BE2C (cell line): ENCODE results near the gene RNF144A.
A peak's percentile ranks its signal among the peaks of the same experiment; 100 is the strongest.

Source experiments
- DNase-seq: peaks from one replicate; pipeline ENCODE4 v3.0.0-alpha.2; 2020
- H3K27me3 ChIP-seq: fragments of 250-450 bp; sonication (Bioruptor Pico); 2 replicates; pipeline ENCODE4 v1.5.1; 2020; ENCODE audit warnings: mild to moderate bottlenecking
- H3K36me3 ChIP-seq: fragments of 250-450 bp; sonication (Bioruptor Pico); 2 replicates; pipeline ENCODE4 v1.5.1; 2020; ENCODE audit warnings: mild to moderate bottlenecking
- H3K4me1 ChIP-seq: fragments of 250-450 bp; sonication (Bioruptor Pico); 2 replicates; pipeline ENCODE4 v1.5.1; 2020
- H3K4me3 ChIP-seq: 2 replicates; pipeline ENCODE4 v1.5.1; 2011; ENCODE audit warnings: low read depth, low read length
- H3K9me3 ChIP-seq: fragments of 250-450 bp; sonication (Bioruptor Pico); 2 replicates; pipeline ENCODE4 v1.5.1; 2020
- CTCF ChIP-seq: IDR thresholded peaks from 2 replicates; pipeline ENCODE4 v1.5.1; 2012; ENCODE audit warnings: mild to moderate bottlenecking, low read depth, low read length

Gene RNF144A

GRCh38 chr2:6913415-6914157 lies 3.6 kb upstream of the RNF144A start:
- DNase-seq, result no peak
- H3K27me3 ChIP-seq, result no peaks in the 10 kb centered on the region
- no peak overlapping the region for H3K4me3 ChIP-seq
- no peaks in the 10 kb centered on the region for H3K36me3 ChIP-seq
- no peaks in the 10 kb centered on the region for H3K9me3 ChIP-seq
- no peak for TF ChIP-seq CTCF
- no peaks in the 10 kb centered on the region for H3K4me1 ChIP-seq

DNA sequence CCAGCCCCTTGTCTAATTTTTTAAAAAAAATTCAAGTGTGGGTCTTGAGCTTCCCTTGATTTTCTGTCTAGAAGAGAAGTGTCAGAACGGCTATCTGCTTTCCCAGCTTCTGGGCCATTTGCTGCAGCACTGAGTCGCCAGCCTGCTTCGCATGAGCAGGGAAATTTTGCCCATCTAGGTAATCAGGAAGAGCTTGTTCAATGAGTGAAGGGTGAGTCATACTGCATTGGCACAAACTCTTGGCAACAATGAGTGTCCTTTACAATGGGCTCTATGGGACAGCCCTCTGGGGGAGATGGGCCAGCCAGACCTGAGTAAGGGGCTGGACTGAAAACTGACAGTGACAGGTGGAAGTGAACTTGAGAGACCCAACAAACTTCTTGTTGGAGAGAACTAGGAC lies 2.4 kb upstream of the RNF144A start:
- no peak for DNase-seq
- Histone ChIP-seq H3K4me3 (no peak overlapping the region), H3K9me3 (no peaks in the 10 kb centered on the region), H3K27me3 (no peaks in the 10 kb centered on the region), H3K36me3 (no peaks in the 10 kb centered on the region; the same call in 1 of the 2 replicates), H3K4me1 (peaks cover 11% of the 10 kb centered on the region)
- TF ChIP-seq CTCF, result no peak

- no peak overlapping the region for H3K4me3 ChIP-seq
- no peaks in the 10 kb centered on the region for H3K27me3 ChIP-seq
- no peaks in the 10 kb centered on the region for H3K9me3 ChIP-seq
- H3K36me3 ChIP-seq, result no peaks in the 10 kb centered on the region; the same call in 1 of the 2 replicates
- TF ChIP-seq CTCF, result no peak
- DNase-seq, result no peak
- H3K4me1 ChIP-seq, result peaks cover 17% of the 10 kb centered on the region
Measured at GRCh38 chr2:6915399-6915798, 1.8 kb upstream of the RNF144A start.

GRCh38 chr2:6916224-6916623 lies 988 bp upstream of the RNF144A start:
- Histone ChIP-seq H3K4me1 (peaks cover 25% of the 10 kb centered on the region), H3K9me3 (no peaks in the 10 kb centered on the region), H3K27me3 (no peaks in the 10 kb centered on the region), H3K4me3 (no peak overlapping the region), H3K36me3 (no peaks in the 10 kb centered on the region; the same call in none of the 2 replicates)
- no peak for DNase-seq
- TF ChIP-seq CTCF, result no peak

DNA sequence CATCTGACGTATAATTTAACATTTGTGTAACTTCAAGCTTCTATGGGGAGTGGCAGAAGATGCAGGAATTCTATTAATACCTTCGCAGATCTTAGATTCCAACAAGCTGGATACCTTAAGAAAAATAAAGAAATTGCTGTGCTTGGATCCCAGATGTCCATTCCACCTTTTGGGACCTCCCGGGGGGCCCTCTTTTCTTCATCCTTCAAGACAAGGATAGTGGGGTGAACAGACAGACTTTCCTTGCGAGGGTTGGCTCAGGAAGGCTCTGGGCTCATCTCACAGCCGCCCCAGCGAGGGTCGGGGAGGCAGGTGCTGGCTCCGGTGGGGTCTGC lies 509 bp upstream of the RNF144A start:
- H3K4me1 ChIP-seq, result peaks cover 30% of the 10 kb centered on the region
- no peaks in the 10 kb centered on the region; the same call in none of the 2 replicates for H3K36me3 ChIP-seq
- TF ChIP-seq CTCF, result no peak
- H3K9me3 ChIP-seq, result no peaks in the 10 kb centered on the region
- H3K27me3 ChIP-seq, result no peaks in the 10 kb centered on the region
- H3K4me3 ChIP-seq, result peak overlapping the region; percentile 44
- no peak for DNase-seq

DNA sequence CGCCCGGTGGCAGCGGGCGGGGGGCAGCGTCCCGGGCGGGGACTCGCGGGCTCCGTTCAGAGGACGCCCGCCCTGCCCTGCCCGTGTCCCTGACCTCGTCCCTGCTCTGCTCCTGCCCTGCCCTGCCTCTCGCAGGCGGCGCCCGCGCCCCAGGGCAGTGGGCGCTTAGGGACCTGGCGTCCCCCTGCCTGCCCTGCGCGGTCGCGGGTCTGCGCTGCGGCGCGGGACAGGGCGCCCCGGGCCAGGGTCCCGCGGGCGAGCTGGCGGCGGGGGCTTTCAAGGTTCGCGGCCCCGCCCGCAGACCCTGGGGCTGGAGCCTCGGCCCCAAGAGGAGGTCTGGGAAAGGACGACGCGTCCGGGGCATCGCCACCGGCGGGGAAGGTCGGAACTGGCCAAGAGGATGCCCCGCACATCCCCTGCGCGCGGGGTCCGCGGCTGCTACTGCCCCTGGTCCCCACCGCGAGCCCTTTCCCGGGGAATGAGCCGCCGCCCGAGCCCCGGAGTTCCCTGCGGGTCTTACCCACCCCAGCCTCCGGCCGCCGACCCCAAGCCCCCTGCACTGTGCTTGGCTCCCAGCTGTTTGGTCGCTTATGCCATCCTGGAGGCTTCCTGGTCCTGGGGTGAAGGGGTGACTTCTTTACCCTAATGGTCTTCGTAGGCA lies 679 bp downstream of the RNF144A start:
- Histone ChIP-seq H3K4me1 (peaks cover 31% of the 10 kb centered on the region), H3K4me3 (peak overlapping the region; percentile 74), H3K27me3 (no peaks in the 10 kb centered on the region)

More for the DNA sequence above, 679 bp downstream of the RNF144A start:
- DNase-seq, result peak; percentile 57
- H3K36me3 ChIP-seq, result no peaks in the 10 kb centered on the region; the same call in none of the 2 replicates
- TF ChIP-seq CTCF, result no peak
- no peaks in the 10 kb centered on the region for H3K9me3 ChIP-seq
